Stimulated activated CD8-positive, alpha-beta memory T cell treated with anti-CD3 and anti-CD28 coated beads, Interleukin-4, amount 100 ng/mL, for 4 hours (primary cell): ENCODE measurements around the gene MYO1B.

ENCODE experiments used
- DNase-seq, 2 donors: peaks; one replicate each; pipeline ENCODE4 v3.0.0-alpha.2; 2020; ENCODE audit warnings: low read depth in 2 of 2, low spot score in 1 of 2

The MYO1B gene

DNA sequence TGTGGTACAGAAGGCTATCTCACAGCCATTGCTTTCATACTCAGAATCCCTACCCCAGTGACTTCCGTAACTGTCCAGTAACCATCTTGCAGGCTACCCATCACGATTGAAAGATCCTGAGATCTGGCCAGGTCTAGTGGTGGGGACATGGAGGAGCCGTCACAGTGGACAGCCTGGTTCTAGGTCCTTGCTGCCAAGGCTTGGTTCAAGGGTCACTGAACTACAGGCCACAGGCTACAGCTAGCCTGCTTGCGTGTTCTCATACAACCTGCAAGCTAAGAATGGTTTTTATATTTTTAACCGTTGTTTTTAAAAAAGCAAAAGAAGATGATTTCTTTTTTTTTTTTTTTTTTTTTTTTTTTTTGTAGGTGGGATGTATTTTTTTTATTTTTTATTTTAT lies 151.6 kb downstream of the MYO1B start:
- DNase-seq: no peak

DNA sequence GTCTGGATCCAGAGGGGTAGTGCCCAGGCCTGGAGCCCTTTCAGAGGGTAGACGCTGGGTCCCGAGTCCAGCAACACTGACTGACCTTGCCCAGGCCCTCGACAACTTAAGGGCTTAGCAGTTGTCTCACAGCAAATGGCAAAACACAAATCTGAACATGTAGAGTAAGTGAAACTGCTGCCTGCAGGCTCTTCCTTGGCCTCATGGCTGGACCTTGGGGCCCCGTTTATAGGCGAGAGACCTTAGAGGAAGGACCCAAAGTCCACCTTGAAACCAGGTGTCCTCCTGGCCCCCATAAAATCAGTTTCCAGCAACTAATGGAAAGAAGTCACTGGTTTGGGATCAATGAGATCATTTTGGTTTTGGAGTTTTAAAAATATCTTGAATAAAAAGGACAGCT lies 154.4 kb downstream of the MYO1B start:
- no peak for DNase-seq

- no peak for DNase-seq
Measured at GRCh38 chr2:191401287-191401686, 156.1 kb downstream of the MYO1B start.

DNA sequence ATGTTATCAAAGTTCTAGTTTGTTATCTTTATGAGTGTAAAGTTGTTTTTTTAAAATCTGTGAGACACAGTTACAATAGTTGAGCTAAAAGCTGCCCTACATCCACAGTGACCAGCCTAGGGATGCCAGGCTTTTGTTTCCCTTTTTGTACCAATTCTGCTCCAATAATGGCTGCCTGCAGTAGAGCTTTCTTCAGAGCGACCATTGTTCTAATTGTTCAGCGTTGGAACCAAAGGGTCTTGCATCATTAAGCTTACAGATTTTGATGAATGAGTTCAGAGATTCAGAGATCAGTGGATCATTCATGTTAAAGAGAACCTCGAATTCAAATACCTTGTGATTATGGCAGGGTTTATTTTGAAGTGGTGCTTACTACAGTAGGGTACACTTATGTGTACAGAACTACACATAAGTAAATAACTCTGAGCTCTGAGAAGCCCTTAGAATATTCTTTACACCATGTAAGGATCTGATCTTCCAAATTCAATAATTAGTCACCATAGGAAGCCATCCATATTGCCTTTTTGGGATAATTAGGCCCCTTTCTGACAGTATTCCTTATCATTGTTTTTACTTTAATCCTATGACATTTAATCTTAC lies 157.9 kb downstream of the MYO1B start:
- no peak for DNase-seq

DNA sequence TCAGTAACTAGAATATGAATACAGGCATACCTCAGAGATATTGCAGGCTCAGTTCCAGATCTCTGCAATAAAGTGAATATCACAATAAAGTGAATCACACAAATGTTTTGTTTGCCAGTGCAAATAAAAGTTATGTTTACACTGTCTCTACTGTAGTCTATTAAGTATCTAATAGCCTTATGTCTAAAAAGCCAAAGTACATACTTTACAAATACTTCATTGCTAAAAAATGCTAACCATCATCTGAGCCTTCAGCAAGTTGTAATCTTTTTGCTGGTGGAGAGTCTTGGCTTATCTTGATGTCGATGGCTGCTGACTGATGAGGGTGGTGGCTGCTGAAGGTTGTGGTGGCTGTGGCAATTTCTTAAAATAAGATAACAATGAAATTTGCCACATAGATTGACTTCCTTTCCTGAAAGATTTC lies 159.4 kb downstream of the MYO1B start:
- DNase-seq: no peak

- no peak for DNase-seq
Measured at GRCh38 chr2:191405546-191405945, 160.3 kb downstream of the MYO1B start.

DNA sequence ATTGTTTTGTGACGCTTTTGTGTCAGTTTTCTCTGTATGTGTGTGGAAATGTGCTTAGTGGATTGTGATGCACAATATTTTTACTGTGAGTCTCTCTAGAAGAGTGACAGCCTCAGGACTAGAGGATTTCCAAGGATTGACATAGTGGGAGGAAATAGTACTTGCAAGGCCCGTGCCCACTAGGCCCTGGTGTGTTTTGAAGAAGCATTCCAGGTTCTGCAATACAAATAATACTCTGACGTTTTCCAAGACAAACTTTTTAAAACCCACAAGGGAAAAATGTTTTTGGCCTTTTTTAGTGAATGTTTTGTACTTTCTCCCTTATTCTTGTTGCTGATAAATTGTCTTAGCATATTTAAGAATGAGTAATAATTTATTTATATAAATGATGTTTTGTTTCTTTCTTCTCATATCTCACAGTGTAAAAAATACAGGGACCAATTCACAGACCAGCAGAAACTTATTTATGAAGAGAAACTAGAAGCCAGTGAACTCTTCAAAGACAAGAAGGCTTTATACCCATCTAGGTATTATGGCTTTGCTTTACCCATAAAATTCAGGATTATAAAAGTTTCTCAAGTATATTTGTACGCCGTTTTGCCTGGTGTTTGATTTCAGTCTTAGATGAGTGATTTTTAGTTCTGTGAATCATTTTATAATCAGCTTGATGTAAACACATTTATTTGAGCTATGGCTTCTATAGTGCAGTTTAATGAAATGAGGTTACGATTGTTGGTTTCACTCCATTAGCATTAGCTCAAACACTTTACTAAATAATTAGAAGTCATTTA lies 165.6 kb downstream of the MYO1B start:
- no peak for DNase-seq

- no peak for DNase-seq
Measured at GRCh38 chr2:191411472-191411871, 166.3 kb downstream of the MYO1B start.

GRCh38 chr2:191412353-191412752 lies 167.1 kb downstream of the MYO1B start:
- no peak for DNase-seq

DNA sequence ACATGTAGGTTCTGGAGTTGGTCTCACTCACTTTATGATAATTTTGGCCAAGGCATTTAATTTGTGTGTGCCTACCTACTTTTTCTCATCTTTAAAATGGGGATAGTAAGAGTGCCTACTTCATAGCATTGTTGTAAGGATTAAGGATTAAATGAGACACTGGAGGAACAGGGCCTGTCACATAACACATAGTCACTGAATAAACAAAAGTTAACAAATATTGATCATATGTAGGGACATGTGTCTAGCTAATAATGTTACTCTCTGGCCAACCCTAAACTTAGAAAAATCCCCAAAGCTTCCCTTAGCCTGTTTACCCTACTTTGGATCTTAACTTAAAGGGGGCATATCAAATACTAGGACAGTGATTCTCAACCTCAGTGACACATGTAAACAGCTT lies 169.9 kb downstream of the MYO1B start:
- no peak for DNase-seq

DNA sequence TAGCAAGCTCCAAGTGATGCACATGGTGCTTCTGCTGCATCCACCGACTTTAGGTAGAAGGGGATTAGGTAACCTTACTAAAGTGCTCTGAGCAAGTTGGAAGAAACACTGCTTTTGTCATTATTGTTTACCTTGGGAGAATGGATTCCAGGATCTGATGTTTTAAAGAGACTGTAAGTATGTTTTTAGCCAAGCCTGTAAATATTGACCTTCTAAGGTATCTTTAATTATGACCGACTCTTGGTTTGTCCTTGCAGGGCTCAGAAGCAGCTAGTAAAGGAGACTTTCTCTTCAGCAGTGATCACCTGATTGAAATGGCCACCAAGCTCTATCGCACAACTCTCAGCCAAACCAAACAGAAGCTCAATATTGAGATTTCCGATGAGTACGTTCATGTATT lies 170.7 kb downstream of the MYO1B start:
- no peak for DNase-seq

DNA sequence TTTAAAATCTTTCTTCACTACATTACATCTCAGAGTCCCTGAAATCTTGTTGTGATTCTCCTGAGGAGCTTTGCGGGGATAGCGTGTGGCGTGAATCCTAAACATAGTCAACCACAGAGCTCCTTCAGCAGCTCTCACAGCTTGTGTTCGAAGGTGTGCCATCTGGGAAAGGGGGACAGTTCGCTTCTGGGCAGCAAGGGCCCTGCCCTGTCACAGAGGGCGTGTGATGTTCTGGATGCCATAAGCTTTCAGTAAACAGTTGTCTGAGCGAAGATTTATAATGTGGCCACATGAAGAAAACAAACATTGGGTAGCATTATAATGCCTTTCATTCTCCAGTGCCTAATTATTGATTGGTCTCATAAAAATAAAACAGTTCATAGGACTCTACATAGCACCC lies 172.5 kb downstream of the MYO1B start:
- no peak for DNase-seq

DNA sequence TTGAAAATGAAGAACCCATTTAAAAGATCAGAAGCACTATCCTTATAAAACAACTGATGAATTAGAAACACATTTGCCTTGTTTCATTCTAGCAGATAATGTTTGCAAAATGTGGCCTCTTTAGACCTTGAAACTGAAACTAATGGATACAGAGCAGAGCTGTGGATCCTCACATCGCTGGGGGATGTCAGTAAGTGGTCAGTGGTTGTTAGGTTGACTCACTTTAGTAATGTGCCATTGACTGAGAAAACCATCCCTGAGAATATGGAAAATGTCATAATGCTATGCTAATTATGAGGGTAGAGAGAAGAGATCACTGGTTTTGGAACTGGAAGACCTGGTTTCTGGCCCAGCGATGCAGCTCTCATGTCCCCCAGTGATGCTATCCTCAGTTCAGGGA lies 176.7 kb downstream of the MYO1B start:
- DNase-seq: no peak

DNA sequence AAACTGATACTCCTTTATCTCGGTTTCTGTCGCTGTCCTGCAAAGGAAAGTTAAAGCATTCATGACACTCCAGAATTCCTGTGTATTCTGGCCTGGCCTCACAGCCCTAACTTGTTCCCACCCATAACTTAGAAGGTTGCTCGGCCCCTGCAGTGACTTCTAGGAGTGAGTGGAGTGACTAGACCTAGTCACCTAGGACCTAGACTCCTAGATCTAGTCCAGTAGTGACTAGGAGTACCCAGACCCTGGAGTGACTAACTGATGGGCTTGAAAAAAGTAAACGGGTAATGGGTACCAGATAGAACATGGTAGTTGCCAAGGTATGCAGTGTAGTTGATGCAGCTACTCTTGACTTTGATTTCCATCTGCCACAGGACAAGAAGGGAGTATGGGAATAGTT lies 181.8 kb downstream of the MYO1B start:
- no peak for DNase-seq

- no peak for DNase-seq
Measured at GRCh38 chr2:191428141-191428540, 182.9 kb downstream of the MYO1B start.

DNA sequence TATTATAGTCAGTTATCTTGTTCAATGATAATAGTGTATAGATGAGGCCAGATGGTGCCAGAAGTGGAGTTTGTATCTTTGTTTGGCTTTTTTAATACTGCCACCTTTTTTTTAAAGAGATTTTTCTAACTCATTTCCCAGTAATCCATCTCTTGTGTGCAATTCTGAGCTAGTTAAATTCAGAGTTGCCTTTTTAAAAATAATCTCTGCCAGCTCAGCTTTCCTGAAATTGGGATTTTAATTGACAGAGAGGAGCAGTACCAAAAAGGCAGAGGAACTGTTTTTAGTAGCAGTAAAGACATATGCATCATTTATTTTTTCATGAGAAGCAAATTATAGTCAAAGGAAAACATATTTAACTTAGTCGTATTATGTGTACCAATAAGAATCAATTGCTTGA lies 185.3 kb downstream of the MYO1B start:
- no peak for DNase-seq

GRCh38 chr2:191432121-191432520 lies 186.9 kb downstream of the MYO1B start:
- DNase-seq: no peak

DNA sequence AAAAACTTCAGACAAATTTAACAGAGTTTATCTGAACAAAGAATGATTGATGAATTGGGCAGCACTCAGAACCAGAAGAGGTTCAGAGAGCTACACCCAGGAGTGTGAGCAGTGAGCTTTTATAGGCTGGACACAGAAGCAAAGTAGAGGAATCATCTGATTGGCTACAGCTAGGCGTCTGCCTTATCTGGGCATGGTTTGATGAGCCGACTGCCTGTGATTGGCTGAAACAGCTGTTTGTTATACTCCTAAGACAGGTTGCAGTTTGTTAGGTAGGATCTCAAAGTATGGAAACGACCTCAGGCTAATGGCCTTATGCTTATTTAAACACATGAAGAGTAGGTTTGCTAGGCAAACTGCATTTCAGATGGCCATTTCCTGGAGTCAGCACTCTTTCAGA lies 188.9 kb downstream of the MYO1B start:
- no peak for DNase-seq

GRCh38 chr2:191435141-191435540 lies 189.9 kb downstream of the MYO1B start:
- no peak for DNase-seq

GRCh38 chr2:191436368-191437055 lies 191.3 kb downstream of the MYO1B start:
- no peak for DNase-seq

DNA sequence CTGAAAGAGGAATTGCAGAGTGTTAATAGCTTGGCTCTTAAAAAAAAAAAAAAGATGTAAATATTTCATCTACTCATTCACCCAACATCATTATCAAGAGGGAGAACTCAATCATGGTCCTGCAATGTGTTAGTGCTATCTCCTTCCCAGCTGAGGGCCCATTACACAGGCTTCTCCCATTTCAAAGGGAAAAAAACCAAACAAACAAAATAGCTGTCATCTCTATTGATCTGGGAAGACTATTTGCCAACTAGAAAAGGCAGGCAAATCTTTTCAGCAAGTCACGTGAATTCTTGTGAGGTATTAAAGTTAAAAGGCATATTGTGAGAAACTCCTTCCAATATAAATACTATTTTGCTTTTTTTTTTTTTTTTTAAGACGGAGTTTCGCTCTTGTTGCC lies 194.3 kb downstream of the MYO1B start:
- no peak for DNase-seq

DNA sequence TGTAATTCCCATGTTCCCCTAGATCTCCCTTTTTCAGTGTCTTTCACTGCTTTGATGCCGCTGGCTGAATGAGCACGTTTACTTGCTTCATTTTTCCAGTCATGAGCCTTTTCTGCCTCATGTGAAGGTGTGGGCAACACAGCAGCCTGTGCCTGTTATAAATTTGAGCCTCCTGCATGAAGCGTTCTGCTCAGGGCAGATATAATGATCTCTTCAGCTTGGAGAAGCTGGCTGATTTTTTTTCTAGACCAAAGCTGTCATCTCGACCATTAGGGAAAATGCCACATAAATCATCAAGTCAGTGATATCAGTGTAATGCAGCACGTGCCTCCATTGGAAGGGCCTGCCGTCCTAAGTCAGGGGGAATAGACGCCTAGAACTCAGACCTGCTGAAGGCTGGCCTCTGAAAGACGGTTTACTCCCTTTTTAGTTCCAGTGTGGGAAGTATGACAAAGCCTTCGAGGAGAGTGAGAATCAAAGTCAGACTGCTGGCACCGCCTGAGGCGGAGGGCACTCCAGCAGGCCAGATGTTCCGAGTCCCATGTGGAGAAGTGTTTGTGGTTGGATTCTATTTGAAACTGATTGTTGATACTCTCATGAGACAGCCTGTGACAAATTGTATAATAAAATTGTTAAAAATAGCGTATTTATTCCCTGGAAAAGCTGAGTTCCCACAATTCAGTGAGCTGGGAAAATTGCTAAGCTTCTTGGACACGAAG lies 196.5 kb downstream of the MYO1B start:
- no peak for DNase-seq
